ENCODE data around the gene SLC7A9.
A peak's percentile ranks its signal among the peaks of the same experiment; 100 is the strongest.

Gene SLC7A9

DNA sequence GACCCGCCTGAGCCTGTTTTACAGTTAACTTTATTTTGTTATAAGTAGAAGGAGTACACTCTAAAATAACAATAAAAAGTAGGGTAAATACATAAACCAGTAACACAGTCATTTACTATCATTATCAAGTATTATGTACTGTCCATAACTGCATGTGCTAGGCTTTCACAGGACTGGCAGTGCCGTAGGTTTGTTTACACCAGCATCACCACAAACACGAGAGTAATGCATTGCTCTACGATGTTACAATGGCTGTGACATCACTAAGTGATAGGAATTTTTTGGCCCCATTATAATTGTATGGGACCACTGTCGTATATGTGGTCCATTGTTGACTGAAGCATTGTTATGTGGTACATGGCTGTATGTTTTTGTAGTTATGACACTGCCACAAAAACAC, 41.3 kb upstream of the SLC7A9 start:
- TF ChIP-seq, protein P1, sequence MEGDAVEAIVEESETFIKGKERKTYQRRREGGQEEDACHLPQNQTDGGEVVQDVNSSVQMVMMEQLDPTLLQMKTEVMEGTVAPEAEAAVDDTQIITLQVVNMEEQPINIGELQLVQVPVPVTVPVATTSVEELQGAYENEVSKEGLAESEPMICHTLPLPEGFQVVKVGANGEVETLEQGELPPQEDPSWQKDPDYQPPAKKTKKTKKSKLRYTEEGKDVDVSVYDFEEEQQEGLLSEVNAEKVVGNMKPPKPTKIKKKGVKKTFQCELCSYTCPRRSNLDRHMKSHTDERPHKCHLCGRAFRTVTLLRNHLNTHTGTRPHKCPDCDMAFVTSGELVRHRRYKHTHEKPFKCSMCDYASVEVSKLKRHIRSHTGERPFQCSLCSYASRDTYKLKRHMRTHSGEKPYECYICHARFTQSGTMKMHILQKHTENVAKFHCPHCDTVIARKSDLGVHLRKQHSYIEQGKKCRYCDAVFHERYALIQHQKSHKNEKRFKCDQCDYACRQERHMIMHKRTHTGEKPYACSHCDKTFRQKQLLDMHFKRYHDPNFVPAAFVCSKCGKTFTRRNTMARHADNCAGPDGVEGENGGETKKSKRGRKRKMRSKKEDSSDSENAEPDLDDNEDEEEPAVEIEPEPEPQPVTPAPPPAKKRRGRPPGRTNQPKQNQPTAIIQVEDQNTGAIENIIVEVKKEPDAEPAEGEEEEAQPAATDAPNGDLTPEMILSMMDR (IDR thresholded peaks at IDR 0.05; ENCODE audit: control insufficient read depth, extremely low read depth, insufficient read depth) = no peak
- no peak overlapping the region for H3K4me3 ChIP-seq (ENCODE audit: low read depth, low read length)
- peak; percentile 82 for DNase-seq (ENCODE audit: low read depth)

DNA sequence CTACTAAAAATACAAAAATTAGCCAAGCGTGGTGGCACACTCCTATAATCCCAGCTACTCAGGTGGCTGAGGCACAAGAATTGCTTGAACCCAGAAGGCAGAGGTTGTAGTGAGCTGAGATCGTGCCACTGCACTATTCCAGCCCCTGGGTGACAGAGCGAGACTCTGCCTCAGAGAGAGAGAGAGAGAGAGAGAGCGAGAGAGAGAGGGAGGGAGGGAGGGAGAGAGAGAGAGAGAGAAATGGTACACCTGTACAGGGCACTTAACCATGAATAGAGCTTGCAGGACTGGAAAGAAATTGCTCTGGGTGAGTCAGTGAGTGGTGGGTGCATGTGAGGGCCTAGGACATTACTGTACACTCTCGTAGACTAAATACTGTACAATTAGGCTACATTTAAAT, 40.5 kb upstream of the SLC7A9 start:
- H3K4me3 ChIP-seq (ENCODE audit: low read depth, low read length) = no peak overlapping the region
- no peak for DNase-seq (ENCODE audit: low read depth)
- TF ChIP-seq, protein P1 (IDR thresholded peaks at IDR 0.05; ENCODE audit: control insufficient read depth, extremely low read depth, insufficient read depth) = no peak

DNA sequence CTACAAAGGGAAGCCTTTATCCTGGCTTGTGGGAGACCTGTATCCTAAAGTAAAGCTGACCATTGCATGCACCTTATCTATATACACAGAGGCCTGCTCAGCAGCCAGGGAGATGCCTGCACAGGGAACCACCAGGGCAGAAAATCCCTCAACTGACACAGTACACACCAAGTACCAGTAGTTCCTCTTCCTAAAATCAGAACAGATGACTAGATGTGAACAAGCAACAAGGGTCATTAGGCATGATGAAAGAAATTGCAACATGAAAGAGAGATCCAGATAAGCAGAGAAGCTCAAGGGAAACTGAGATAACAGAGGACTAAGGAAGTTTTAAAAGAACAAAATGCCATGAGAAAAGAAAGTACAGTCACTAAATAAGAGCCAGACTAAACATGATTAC, 39.7 kb upstream of the SLC7A9 start:
- no peak for DNase-seq (ENCODE audit: low read depth)
- no peak overlapping the region for H3K4me3 ChIP-seq (ENCODE audit: low read depth, low read length)
- TF ChIP-seq, protein P1 (IDR thresholded peaks at IDR 0.05; ENCODE audit: control insufficient read depth, extremely low read depth, insufficient read depth) = no peak

DNA sequence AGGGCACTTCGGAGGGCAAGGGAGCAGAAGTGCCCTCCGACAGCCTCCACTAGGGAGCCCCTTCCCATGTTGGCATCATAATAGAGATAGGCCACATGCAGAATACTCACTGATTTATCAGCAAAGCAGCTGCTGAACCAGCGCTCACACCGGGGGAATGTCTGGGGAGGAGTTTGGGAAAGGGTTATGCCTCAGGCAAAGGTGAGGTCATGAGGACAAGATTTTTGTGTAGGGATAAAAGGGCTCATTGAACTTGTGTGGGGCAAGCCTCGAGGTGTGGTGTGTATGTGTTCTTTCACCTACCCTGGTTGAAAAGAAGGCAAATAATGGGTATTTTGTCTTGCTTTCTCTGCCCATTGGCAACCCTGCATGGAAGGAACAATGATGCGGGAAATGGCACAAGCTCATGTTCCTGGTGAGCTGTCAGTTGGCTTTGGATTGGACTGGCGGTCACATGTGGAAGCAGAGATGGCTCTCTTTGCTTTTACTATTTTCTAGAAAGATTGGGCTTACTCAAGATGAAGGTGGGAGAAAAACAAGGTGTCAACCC, 39.1 kb upstream of the SLC7A9 start:
- no peak overlapping the region for H3K4me3 ChIP-seq (ENCODE audit: low read depth, low read length)
- no peak for DNase-seq (ENCODE audit: low read depth)
- TF ChIP-seq, protein P1 (IDR thresholded peaks at IDR 0.05; ENCODE audit: control insufficient read depth, extremely low read depth, insufficient read depth) = no peak

DNA sequence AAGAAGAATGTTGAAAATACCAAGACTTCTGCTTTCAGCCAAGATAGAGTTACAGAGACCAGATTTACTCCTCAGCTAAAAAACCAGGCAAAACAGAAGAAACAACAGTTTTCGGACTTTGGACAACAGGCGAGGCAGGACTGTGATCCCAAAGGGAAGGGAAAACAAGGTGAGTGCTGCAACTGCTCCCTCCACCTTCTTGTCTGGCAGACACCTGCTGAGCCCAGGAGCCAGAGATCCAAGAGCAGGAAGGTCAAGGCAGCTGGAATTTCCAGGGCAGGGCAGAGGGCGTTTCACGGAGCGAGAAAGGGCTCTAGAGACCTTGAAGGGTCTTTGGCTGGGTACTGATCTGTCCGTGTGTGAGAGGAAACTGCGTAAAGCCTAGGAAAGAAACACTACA, 32.9 kb upstream of the SLC7A9 start:
- no peak overlapping the region for H3K4me3 ChIP-seq (ENCODE audit: low read depth, low read length)
- DNase-seq (ENCODE audit: low read depth) = no peak

DNA sequence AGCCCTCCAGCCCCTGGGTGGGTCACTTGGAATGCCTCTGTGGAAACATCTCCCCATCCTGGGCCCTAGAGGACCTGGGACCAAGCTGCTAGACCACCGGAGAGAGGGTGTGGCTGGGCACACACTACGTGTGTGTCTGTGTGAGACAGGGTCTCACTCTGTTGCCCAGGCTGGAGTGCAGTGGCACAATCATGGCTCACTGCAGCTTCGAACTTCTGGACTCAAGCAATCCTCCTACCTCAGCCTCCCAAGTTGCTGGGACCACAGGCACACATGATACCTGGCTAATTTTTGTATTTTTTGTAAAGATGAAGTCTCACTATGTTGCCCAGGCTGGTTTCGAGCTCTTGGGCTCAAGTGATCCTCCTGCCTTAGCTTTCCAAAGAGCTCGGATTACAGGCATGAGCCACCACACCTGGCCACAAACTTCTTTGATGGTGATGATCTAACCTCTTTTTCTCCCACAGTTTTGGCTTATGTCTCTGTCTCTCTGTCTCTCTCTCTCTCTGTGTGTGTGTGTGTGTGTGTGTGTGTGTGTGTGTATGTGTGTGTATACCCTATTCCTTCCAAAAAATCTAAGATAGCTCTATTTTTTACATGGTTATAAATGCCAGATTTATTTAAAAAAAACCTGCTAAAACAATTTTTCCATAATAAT, 32.1 kb upstream of the SLC7A9 start:
- TF ChIP-seq, protein P1 (IDR thresholded peaks at IDR 0.05; ENCODE audit: control insufficient read depth, extremely low read depth, insufficient read depth) = no peak
- no peak for DNase-seq (ENCODE audit: low read depth)
- H3K4me3 ChIP-seq (ENCODE audit: low read depth, low read length) = no peak overlapping the region

More for the DNA sequence above, 32.9 kb upstream of the SLC7A9 start:
- TF ChIP-seq, protein P1 (IDR thresholded peaks at IDR 0.05; ENCODE audit: control insufficient read depth, extremely low read depth, insufficient read depth) = no peak

All from LNCaP clone FGC (cell line).